Measurements from ENCODE around the gene DMRTC2. TPM values are rescaled to one million over a fixed set of nuclear protein-coding genes. Genes with fewer than 3 reads are reported as not detected.

DMRTC2 gene
- total and polyA plus RNA-seq, 2 of the 8 experiments (the other 6 are each of a cell fraction or from before 2014, with no cell fraction given), result not detected

GRCh38 chr19:41847351-41848105 is 2.7 kb downstream of the DMRTC2 start (continued):
- TF ChIP-seq CBX8 (IDR thresholded peaks at IDR 0.05; ENCODE audit: borderline replicate concordance, low read depth, low read length) (no peak), E2F6 (IDR thresholded peaks at IDR 0.05) (no peak), KDM5A (IDR thresholded peaks at IDR 0.05; ENCODE audit: low read length) (no peak), EZH2 (IDR thresholded peaks at IDR 0.05; ENCODE audit: low read depth, low read length, severe bottlenecking) (no peak), TAF7 (optimal IDR thresholded peaks at IDR 0.05; ENCODE audit: borderline replicate concordance, low read depth, low read length) (no peak), CBX5 (IDR thresholded peaks at IDR 0.05; ENCODE audit: low read depth, low read length) (no peak), SAP30 (IDR thresholded peaks at IDR 0.05; ENCODE audit: insufficient read depth, insufficient replicate concordance, low read length) (no peak), SUZ12 (IDR thresholded peaks at IDR 0.05; ENCODE audit: low read length) (no peak), PHF8 (conservative IDR thresholded peaks at IDR 0.05; ENCODE audit: low read depth, low read length) (no peak), RFX5 (IDR thresholded peaks at IDR 0.05; ENCODE audit: borderline replicate concordance, low read depth, low read length) (no peak), GABPA (IDR thresholded peaks at IDR 0.05; ENCODE audit: borderline replicate concordance, insufficient read depth, low read length) (no peak)
